AG09309 (cell line): ENCODE measurements around the gene JUND.

Experiments used
- DNase-seq: peaks from one replicate; pipeline ENCODE4 v3.0.0-alpha.2; 2010; ENCODE audit warnings: low read depth
- H3K4me3 ChIP-seq: 2 replicates; pipeline ENCODE4 v1.5.1; 2011; ENCODE audit warnings: mild to moderate bottlenecking, low read depth, low read length, moderate library complexity; ENCODE audit not compliant: control insufficient read depth
- TF ChIP-seq, protein P1 (sequence below): IDR thresholded peaks from 2 replicates; pipeline ENCODE4 v1.5.1; 2011; ENCODE audit warnings: mild to moderate bottlenecking, low read depth, low read length, inconsistent platforms; ENCODE audit not compliant: insufficient read depth, control insufficient read depth; ENCODE audit errors: missing control alignments

JUND gene

GRCh38 chr19:18269070-18269723 lies 12.2 kb downstream of the JUND start:
- TF ChIP-seq, protein P1, sequence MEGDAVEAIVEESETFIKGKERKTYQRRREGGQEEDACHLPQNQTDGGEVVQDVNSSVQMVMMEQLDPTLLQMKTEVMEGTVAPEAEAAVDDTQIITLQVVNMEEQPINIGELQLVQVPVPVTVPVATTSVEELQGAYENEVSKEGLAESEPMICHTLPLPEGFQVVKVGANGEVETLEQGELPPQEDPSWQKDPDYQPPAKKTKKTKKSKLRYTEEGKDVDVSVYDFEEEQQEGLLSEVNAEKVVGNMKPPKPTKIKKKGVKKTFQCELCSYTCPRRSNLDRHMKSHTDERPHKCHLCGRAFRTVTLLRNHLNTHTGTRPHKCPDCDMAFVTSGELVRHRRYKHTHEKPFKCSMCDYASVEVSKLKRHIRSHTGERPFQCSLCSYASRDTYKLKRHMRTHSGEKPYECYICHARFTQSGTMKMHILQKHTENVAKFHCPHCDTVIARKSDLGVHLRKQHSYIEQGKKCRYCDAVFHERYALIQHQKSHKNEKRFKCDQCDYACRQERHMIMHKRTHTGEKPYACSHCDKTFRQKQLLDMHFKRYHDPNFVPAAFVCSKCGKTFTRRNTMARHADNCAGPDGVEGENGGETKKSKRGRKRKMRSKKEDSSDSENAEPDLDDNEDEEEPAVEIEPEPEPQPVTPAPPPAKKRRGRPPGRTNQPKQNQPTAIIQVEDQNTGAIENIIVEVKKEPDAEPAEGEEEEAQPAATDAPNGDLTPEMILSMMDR, result no peak
- H3K4me3 ChIP-seq, result no peak overlapping the region
- DNase-seq, result no peak

DNA sequence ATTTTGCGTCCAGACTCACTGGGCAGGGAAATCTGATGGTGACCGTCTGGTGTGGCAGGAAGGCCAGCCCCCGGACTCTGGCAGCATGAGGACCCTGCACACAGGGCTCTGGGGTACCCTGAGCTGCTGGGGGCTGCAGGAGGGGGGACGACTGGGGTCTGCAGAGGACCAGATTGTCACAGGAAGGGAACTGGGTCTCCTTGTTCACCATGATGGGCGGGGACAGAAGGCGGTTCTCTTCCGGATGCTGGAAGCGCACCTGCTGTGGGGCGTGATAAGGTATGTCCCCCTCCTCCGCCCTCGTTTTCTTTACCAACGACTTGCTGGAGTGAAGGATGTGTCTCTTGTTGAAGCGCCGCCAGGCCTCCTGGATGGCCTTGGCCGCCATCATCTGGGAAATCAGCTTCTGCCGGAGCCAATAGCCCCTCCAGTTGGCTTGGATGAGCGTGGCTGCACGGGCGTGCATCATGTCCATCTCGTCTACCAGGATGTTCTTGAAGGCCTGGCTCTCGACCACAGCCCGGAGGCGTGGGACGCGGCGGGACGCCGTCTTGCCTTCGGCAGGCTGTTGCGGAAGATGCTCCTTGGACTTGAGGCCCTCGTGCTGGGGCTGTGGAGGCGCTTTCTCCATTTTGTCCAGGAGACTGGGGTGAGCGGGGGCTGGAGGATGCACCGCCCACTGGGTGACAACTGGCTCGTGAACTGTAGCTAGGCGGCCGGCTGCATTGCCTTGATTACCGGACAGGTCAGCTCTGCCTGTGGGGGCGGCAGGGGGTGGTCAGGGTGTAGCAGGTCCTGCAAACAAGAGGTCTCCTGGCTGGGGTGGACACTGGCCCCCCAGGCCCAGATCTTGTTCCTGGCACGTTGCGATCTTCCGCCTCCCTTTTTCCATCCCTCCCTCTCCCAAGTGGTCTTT lies 14.4 kb downstream of the JUND start:
- DNase-seq, result no peak
- H3K4me3 ChIP-seq, result no peak overlapping the region
- TF ChIP-seq, protein P1, result no peak

DNA sequence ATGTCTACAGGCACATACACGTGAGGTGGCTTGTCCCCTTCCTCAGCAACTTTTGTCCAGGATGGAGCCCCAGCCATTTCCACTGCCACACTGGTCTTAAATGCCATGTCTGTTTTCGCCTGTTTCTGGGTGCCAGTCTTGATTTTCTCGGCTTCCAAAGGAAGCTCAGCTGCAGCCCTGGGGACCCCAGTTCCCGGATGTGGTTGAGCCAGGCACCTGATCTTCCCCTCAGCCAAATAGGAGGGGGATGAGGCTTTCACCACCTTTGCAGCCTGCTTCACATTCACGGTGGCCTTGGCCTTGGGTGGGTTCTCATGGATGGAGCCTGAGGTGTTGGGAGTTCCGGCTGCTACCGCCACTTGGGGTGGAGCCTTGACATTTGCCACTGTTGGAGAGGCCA lies 15.8 kb downstream of the JUND start:
- DNase-seq, result no peak
- TF ChIP-seq, protein P1, result no peak
- no peak overlapping the region for H3K4me3 ChIP-seq

DNA sequence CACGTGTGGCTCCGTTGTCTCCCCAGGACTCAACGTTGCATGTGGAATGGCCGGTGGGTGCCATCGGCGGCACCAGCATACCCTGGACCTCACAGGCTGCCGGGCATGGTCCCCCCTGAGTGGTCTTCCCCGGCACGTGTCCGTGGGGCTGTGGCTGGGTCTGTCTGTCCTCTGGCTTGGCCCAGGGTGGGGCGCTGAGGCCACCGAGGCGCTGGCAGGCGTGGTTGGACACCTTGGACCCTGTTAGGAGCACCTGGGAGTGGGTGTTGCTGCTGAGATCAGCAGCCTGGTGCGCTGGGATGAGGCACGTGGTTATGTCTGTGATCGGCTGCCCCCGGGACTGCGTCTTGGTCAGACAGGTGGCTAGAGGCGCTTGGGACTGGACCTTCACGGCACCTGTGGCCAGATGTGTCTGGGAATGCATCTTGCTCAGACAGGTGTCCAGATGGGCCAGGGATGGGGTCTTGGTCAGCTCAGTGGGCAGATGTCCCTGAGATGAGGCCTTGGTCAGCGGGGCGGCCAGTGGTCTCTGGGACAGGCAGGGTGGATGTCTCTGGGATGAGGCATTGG lies 16.4 kb downstream of the JUND start:
- DNase-seq, result no peak
- TF ChIP-seq, protein P1, result no peak
- no peak overlapping the region for H3K4me3 ChIP-seq

DNA sequence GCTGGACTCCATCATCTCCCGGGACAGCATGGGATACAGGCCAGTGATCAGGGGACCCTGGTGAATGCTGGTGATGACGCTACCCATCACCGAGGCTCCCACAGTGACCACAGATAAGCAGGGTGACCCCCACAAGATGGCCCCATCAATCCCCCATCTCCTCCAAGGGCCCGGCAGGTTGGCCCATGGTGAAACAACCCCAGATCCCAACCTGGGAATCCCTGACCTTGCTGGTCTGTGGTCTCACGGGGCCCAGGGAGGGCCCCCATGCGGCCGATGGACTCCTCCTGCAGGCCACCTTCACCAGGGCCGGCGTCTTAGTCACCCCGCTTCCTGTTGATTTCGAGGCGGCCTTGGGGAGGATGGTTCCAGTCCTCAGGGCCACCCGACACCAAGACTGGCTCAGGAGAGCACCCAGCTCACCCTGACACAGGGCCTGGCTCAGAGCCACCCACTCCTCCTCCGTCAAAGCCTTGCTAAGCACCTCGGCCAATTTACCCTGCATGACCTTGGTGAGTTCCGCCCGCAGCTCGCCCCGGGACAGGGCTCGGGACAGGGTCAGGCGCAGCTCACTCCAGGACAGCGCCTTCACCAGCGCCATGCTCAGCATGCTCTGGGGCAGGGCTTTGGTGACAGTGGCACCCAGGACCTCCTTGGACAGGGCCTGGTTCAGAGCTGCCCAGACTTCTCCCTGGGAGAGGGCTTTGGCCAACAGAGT lies 17.1 kb downstream of the JUND start:
- TF ChIP-seq, protein P1, result no peak
- no peak overlapping the region for H3K4me3 ChIP-seq
- DNase-seq, result no peak

DNA sequence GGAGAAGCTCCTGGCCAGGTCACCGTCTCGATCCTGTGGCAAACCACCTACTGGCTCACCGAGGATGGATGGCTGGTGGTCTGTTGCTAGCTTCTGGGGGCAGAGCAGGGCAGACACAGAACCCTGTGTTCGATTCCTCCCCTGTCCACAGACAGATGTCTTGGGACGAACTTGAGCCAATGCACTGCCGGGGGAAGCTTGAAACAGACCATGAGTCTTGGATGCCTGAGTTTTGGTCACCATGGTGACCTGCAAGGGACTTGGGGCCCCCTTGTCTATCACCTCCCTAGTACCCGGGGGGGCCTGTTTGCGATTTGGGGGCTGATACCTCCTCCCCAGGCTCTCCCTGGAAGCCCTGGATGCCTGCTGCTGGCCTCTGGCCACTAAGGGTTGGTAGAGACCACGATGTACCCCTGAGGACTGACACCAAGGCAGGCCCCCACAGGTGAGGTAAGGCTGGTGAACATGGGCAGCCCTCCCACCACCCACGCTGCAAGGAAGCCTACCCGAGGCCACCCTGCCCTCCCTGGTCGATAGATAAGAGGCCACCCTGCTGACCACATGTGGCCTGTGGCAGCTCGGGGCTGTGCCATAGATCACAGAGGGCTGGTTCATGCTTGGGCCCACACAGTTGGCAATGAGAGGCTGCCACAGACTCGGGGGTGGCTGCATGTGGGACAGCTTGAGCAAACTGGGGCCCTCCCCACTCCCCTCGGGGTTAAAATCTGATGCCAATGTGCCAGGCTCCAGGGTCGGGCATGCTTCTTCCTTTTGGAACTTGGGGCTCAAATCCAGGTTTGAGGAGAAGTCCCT lies 17.9 kb downstream of the JUND start:
- TF ChIP-seq, protein P1, result no peak
- no peak overlapping the region for H3K4me3 ChIP-seq
- no peak for DNase-seq
